ENCODE results near the gene DCAF7.

DCAF7 gene

GRCh38 chr17:63511331-63511730 is 38.9 kb upstream of the DCAF7 start:
- DNase-seq (ENCODE audit: low spot score): no peak
- in situ Hi-C loops (cut with MboI; ENCODE audit: low sequenced_read_pairs, unreplicated experiment): no loop called here

GRCh38 chr17:63512388-63512787 is 37.9 kb upstream of the DCAF7 start:
- no peak for DNase-seq (ENCODE audit: low spot score)
- in situ Hi-C loops (cut with MboI; ENCODE audit: low sequenced_read_pairs, unreplicated experiment): no loop called here
- TF ChIP-seq CTCF (IDR thresholded peaks at IDR 0.05; ENCODE audit: borderline replicate concordance, control extremely low read depth, extremely low read depth, insufficient read depth, missing control alignments): no peak

More at GRCh38 chr17:63511331-63511730, 38.9 kb upstream of the DCAF7 start:
- no peak for TF ChIP-seq CTCF (IDR thresholded peaks at IDR 0.05; ENCODE audit: borderline replicate concordance, control extremely low read depth, extremely low read depth, insufficient read depth, missing control alignments)

GRCh38 chr17:63512896-63513644 is 37.2 kb upstream of the DCAF7 start:
- in situ Hi-C loops (cut with MboI; ENCODE audit: low sequenced_read_pairs, unreplicated experiment): no loop called here
- DNase-seq (ENCODE audit: low spot score): no peak
- no peak for TF ChIP-seq CTCF (IDR thresholded peaks at IDR 0.05; ENCODE audit: borderline replicate concordance, control extremely low read depth, extremely low read depth, insufficient read depth, missing control alignments)

- no peak for DNase-seq (ENCODE audit: low spot score)
- in situ Hi-C loops (cut with MboI; ENCODE audit: low sequenced_read_pairs, unreplicated experiment): no loop called here
- no peak for TF ChIP-seq CTCF (IDR thresholded peaks at IDR 0.05; ENCODE audit: borderline replicate concordance, control extremely low read depth, extremely low read depth, insufficient read depth, missing control alignments)
Measured at GRCh38 chr17:63514477-63514876, 35.8 kb upstream of the DCAF7 start.

- no peak for DNase-seq (ENCODE audit: low spot score)
- in situ Hi-C loops (cut with MboI; ENCODE audit: low sequenced_read_pairs, unreplicated experiment): no loop called here
- TF ChIP-seq CTCF (IDR thresholded peaks at IDR 0.05; ENCODE audit: borderline replicate concordance, control extremely low read depth, extremely low read depth, insufficient read depth, missing control alignments): no peak
Measured at GRCh38 chr17:63514974-63515373, 35.3 kb upstream of the DCAF7 start.

GRCh38 chr17:63515426-63515825 is 34.9 kb upstream of the DCAF7 start:
- in situ Hi-C loops (cut with MboI; ENCODE audit: low sequenced_read_pairs, unreplicated experiment): no loop called here
- no peak for TF ChIP-seq CTCF (IDR thresholded peaks at IDR 0.05; ENCODE audit: borderline replicate concordance, control extremely low read depth, extremely low read depth, insufficient read depth, missing control alignments)
- no peak for DNase-seq (ENCODE audit: low spot score)
